A673 (cell line): ENCODE measurements around the gene SUSD1. TPM values are rescaled to one million over a fixed set of nuclear protein-coding genes. Genes with fewer than 3 reads are reported as not detected.

Source experiments
- BruUV-seq: library from RNA; stranded (reverse); fragments of 400-500 nt; replicated peaks from 2 replicates; lab custom pipeline; 2021; lab: Mats Ljungman, UMichigan
- CTCF ChIA-PET: fragments of 300-600 bp; sonication (Branson Sonifier 250); formaldehyde crosslinking; loops from one replicate; lab custom pipeline; 2022; ENCODE audit warnings: antibody characterized with exemption; lab: Charles Lee
- POLR2A ChIA-PET: fragments of 300-600 bp; sonication (Branson Sonifier 250); formaldehyde crosslinking; loops from one replicate; lab custom pipeline; 2022; ENCODE audit warnings: antibody characterized with exemption; ENCODE audit not compliant: low non-redundant PET; lab: Charles Lee
- DNase-seq: peaks from one replicate; pipeline ENCODE4 v3.0.0-alpha.2; 2015; ENCODE audit warnings: low spot score
- H3K27ac ChIP-seq: fragments of 200-600 bp; sonication (generic); 2 replicates; pipeline ENCODE4 v1.5.1; 2016; ENCODE audit warnings: mixed run types, low read depth, mild to moderate bottlenecking, mixed read lengths, antibody characterized with exemption, low read length; ENCODE audit not compliant: poor library complexity, severe bottlenecking
- H3K27me3 ChIP-seq: fragments of 200-600 bp; sonication (generic); replicated peaks from 2 replicates; pipeline ENCODE4 v1.6.1; 2017; ENCODE audit warnings: mixed run types, low read depth, mild to moderate bottlenecking, mixed read lengths, antibody characterized with exemption, low read length; ENCODE audit not compliant: insufficient read depth, poor library complexity
- H3K36me3 ChIP-seq: fragments of 200-600 bp; sonication (generic); 2 replicates; pipeline ENCODE4 v1.6.1; 2016; ENCODE audit warnings: mixed run types, mild to moderate bottlenecking, mixed read lengths, antibody characterized with exemption, low read length; ENCODE audit not compliant: insufficient read depth, poor library complexity, severe bottlenecking
- H3K4me1 ChIP-seq: fragments of 200-600 bp; sonication (generic); 2 replicates; pipeline ENCODE4 v1.6.1; 2017; ENCODE audit warnings: mixed run types, mild to moderate bottlenecking, mixed read lengths, antibody characterized with exemption, low read length; ENCODE audit not compliant: insufficient read depth, poor library complexity, severe bottlenecking
- H3K4me3 ChIP-seq: fragments of 200-600 bp; sonication (generic); 2 replicates; pipeline ENCODE4 v1.5.1; 2016; ENCODE audit warnings: low read depth, mixed run types, mild to moderate bottlenecking, mixed read lengths, low read length; ENCODE audit not compliant: poor library complexity, severe bottlenecking
- H3K9me3 ChIP-seq: fragments of 200-600 bp; sonication (generic); 2 replicates; pipeline ENCODE4 v1.6.1; 2016; ENCODE audit warnings: mixed run types, low read depth, mild to moderate bottlenecking, mixed read lengths, antibody characterized with exemption, low read length; ENCODE audit not compliant: poor library complexity, severe bottlenecking
- CTCF ChIP-seq: fragments of 300-800, 200-600 bp; sonication (generic); conservative IDR thresholded peaks from 2 replicates; pipeline ENCODE4 v1.5.1; 2017; ENCODE audit warnings: low read depth, mild to moderate bottlenecking, antibody characterized with exemption, low read length, moderate library complexity, mixed read lengths
- EZH2 ChIP-seq: fragments of 200-600 bp; sonication (generic); IDR thresholded peaks from 2 replicates; pipeline ENCODE4 v1.6.1; 2017; ENCODE audit warnings: borderline replicate concordance, low read depth, mild to moderate bottlenecking, mixed read lengths, antibody characterized with exemption, low read length; ENCODE audit not compliant: poor library complexity, severe bottlenecking
- intact Hi-C: fragments of 100-400 bp; cut with micrococcal nuclease; formaldehyde crosslinking; loops from one replicate; pipeline ENCODE4 v1.10.0; 2022; ENCODE audit not compliant: unreplicated experiment
- total RNA-seq: library from RNA; stranded (reverse); gene quantifications from 2 replicates; pipeline ENCODE4 v1.2.3, GENCODE V29; 2021

Gene SUSD1
- total RNA-seq, 1 experiment from 2014 or later: 14.9 TPM

- no TSS peak for BruUV-seq
- no peaks in the 10 kb centered on the region for H3K36me3 ChIP-seq
- intact Hi-C loops: loop anchor here (2.0 kb wide), 1 partner anchor 134 kb away; no protein-coding TSS in a partner anchor
- peak; percentile 92 for DNase-seq
- ChIA-PET POLR2A (no interaction called here), CTCF (interaction anchor here (0.5 kb wide), 1 partner anchor 60 kb away, joined by 7 read pairs; no protein-coding TSS in a partner anchor)
- TF ChIP-seq EZH2 (no peak), CTCF (no peak)
- no peak overlapping the region for H3K4me3 ChIP-seq
- no peaks in the 10 kb centered on the region for H3K27me3 ChIP-seq
- peaks cover 35% of the 10 kb centered on the region for H3K4me1 ChIP-seq
- H3K27ac ChIP-seq: no peak overlapping the region
- H3K9me3 ChIP-seq: no peaks in the 10 kb centered on the region
Measured at GRCh38 chr9:112061152-112061740, 113.9 kb downstream of the SUSD1 start.

GRCh38 chr9:112059966-112060320 is 115.2 kb downstream of the SUSD1 start:
- H3K4me3 ChIP-seq: no peak overlapping the region
- POLR2A ChIA-PET: no interaction called here
- TF ChIP-seq EZH2 (no peak), CTCF (no peak)
- H3K36me3 ChIP-seq: no peaks in the 10 kb centered on the region
- no TSS peak for BruUV-seq
- peaks cover 28% of the 10 kb centered on the region for H3K4me1 ChIP-seq
- DNase-seq: no peak
- H3K27me3 ChIP-seq: no peaks in the 10 kb centered on the region
- intact Hi-C loops: loop anchor here (2.0 kb wide), 1 partner anchor 133 kb away; no protein-coding TSS in a partner anchor
- no peaks in the 10 kb centered on the region for H3K9me3 ChIP-seq
- CTCF ChIA-PET: interaction anchor here (0.6 kb wide), 1 partner anchor 87 kb away, joined by 5 read pairs; no protein-coding TSS in a partner anchor
- no peak overlapping the region for H3K27ac ChIP-seq

GRCh38 chr9:112059145-112059965 is 115.7 kb downstream of the SUSD1 start:
- Histone ChIP-seq H3K4me1 (peaks cover 28% of the 10 kb centered on the region), H3K27me3 (no peaks in the 10 kb centered on the region), H3K4me3 (no peak overlapping the region), H3K27ac (no peak overlapping the region), H3K9me3 (no peaks in the 10 kb centered on the region), H3K36me3 (no peaks in the 10 kb centered on the region)
- ChIA-PET POLR2A (no interaction called here), CTCF (interaction anchor here (0.6 kb wide), 1 partner anchor 86 kb away, joined by 5 read pairs; no protein-coding TSS in a partner anchor)
- BruUV-seq: no TSS peak
- DNase-seq: peak; percentile 86
- intact Hi-C loops: no loop called here
- no peak for TF ChIP-seq CTCF
- TF ChIP-seq EZH2: no peak
